ENCODE measurements around the gene ABCC1. TPM values are rescaled to one million over a fixed set of nuclear protein-coding genes. Genes with fewer than 3 reads are reported as not detected.
"Not testable (repeated sequence)": the region's sequence is repeated elsewhere in the genome, so short reads cannot be mapped to it uniquely, and the experiment has no call there.

ABCC1 gene
- total RNA-seq, 1 donor, result 46.2 TPM

GRCh38 chr16:16161319-16161718, 211.9 kb downstream of the ABCC1 start:
- TF ChIP-seq, protein P1, sequence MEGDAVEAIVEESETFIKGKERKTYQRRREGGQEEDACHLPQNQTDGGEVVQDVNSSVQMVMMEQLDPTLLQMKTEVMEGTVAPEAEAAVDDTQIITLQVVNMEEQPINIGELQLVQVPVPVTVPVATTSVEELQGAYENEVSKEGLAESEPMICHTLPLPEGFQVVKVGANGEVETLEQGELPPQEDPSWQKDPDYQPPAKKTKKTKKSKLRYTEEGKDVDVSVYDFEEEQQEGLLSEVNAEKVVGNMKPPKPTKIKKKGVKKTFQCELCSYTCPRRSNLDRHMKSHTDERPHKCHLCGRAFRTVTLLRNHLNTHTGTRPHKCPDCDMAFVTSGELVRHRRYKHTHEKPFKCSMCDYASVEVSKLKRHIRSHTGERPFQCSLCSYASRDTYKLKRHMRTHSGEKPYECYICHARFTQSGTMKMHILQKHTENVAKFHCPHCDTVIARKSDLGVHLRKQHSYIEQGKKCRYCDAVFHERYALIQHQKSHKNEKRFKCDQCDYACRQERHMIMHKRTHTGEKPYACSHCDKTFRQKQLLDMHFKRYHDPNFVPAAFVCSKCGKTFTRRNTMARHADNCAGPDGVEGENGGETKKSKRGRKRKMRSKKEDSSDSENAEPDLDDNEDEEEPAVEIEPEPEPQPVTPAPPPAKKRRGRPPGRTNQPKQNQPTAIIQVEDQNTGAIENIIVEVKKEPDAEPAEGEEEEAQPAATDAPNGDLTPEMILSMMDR (IDR thresholded peaks at IDR 0.05; ENCODE audit: insufficient read depth, low read length), result no peak
- no peak overlapping the region for H3K4me3 ChIP-seq (ENCODE audit: low read depth, low read length)
- no peak for DNase-seq (ENCODE audit: low read depth)

DNA sequence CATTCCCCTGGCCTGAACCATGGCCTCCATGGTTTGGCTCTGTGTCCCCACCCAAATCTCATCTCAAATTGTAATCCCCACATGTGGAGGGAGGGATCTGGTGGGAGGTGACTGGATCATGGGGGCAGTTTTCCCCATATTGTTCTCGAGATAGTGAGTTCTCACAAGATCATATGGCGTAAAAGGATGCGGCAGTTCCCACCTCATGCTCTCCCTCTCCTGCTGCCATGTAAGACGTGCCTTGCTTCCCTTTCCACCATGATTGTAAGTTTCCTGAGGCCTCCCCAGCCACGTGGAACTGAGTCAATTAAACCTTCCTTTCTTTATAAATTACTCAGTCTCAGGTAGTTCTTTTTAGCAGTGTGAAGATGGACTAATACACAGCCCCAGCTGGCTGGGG, 212.4 kb downstream of the ABCC1 start:
- H3K4me3 ChIP-seq (ENCODE audit: low read depth, low read length); DNase-seq (ENCODE audit: low read depth): not testable (repeated sequence)

DNA sequence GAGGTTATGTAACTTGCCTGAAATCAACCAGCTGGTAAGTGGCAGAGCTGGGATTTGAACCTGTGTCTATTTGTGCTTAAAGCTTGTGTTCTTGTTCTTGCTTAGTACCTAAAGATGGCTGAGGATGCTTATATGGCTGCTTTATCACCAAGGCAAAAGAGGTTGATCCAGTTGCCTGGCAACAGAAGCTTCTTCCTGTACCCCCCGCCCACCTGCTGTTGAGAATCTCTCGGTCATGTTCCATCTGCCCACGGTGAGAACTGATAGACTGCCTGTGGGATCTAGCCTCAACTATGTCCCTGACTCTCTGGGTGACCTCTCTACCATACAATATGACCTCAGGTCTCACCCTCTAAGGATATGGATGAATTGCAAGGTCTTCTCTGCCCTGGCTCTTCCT, 213.2 kb downstream of the ABCC1 start:
- no peak for DNase-seq (ENCODE audit: low read depth)
- no peak overlapping the region for H3K4me3 ChIP-seq (ENCODE audit: low read depth, low read length)
- TF ChIP-seq, protein P1 (IDR thresholded peaks at IDR 0.05; ENCODE audit: insufficient read depth, low read length), result no peak

DNA sequence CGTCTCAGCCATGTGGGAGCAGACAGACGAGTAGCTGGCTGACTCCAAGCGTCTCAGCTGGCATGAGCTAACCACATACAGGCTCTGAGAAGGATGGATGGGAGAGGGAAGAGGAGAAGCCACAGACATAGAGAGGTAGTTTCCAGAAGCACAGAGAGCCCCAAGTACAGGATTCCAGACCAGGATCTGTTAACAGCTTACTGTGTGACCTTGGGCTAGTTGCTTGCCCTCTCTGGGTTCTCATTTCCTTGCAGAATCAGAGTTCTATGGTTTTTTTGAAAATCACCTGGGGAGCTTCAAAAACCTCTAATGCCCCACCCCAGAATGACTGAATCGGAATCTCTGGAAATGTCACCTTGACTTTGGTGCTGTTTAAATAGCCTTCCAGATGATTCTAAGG, 213.7 kb downstream of the ABCC1 start:
- TF ChIP-seq, protein P1 (IDR thresholded peaks at IDR 0.05; ENCODE audit: insufficient read depth, low read length), result no peak

GRCh38 chr16:16163571-16163970, 214.2 kb downstream of the ABCC1 start:
- no peak overlapping the region for H3K4me3 ChIP-seq (ENCODE audit: low read depth, low read length)
- no peak for DNase-seq (ENCODE audit: low read depth)
- TF ChIP-seq, protein P1 (IDR thresholded peaks at IDR 0.05; ENCODE audit: insufficient read depth, low read length), result no peak

More for the DNA sequence above, 213.7 kb downstream of the ABCC1 start:
- no peak overlapping the region for H3K4me3 ChIP-seq (ENCODE audit: low read depth, low read length)
- no peak for DNase-seq (ENCODE audit: low read depth)

DNA sequence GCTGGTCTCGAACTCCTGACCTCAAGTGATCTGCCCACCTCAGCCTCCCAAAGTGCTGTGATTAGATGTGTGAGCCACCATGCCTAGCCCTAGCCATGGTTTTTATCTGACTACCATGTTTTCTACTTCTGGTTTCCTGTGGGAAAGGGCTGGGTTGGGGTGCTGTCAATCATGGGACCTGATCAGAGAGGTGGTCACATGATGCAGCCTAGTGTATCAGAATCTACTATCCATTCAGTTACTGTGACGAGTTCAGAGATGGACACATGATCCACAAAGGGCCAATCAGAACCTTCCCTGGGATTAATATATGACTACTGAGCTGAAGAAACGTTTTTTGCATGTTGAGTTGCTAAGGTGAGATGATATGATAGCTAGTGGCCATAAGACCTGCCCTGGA, 214.8 kb downstream of the ABCC1 start:
- no peak for DNase-seq (ENCODE audit: low read depth)
- H3K4me3 ChIP-seq (ENCODE audit: low read depth, low read length), result no peak overlapping the region
- TF ChIP-seq, protein P1 (IDR thresholded peaks at IDR 0.05; ENCODE audit: insufficient read depth, low read length), result no peak

DNA sequence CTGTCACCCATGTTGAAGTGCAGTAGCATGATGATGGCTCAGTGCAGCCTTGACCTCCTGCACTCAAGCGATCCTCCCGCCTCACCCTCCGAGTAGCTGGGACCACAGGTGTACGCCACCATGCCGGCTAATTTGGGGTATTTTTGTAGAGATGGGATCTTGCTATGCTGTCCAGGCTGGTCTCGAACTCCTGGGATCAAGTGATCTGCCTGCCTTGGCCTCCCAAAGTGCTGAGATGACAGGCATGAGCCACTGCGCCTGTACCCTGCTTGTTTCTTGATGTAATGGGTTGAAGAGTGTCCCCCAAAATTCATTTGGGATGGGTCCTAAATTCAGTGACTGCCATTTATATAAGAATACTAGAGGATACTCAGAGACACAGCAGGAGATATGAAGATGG, 216.7 kb downstream of the ABCC1 start:
- no peak overlapping the region for H3K4me3 ChIP-seq (ENCODE audit: low read depth, low read length)
- DNase-seq (ENCODE audit: low read depth), result no peak
- TF ChIP-seq, protein P1 (IDR thresholded peaks at IDR 0.05; ENCODE audit: insufficient read depth, low read length), result no peak
